ENCODE results near the gene RELN.

DNA sequence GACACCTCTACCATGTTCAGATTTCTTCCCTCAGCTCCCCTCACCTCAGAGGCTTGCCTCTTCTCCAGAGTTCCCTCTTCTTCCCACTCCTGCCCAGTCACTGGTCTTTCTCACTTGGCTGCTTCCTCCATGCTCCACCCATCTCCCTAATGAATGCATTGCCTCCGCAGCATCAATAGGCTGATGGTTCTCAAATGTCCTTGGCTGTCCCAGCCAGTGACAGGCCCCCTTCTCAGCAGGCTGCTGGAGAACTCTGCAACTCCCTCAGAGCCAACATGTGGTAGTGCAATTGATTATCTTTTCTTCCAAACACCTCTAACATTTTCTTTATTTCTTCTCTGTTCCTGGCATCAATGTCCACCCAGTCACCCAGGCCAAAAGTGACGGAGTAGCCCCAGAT is 218.2 kb downstream of the RELN start:
- TF ChIP-seq, protein P1, sequence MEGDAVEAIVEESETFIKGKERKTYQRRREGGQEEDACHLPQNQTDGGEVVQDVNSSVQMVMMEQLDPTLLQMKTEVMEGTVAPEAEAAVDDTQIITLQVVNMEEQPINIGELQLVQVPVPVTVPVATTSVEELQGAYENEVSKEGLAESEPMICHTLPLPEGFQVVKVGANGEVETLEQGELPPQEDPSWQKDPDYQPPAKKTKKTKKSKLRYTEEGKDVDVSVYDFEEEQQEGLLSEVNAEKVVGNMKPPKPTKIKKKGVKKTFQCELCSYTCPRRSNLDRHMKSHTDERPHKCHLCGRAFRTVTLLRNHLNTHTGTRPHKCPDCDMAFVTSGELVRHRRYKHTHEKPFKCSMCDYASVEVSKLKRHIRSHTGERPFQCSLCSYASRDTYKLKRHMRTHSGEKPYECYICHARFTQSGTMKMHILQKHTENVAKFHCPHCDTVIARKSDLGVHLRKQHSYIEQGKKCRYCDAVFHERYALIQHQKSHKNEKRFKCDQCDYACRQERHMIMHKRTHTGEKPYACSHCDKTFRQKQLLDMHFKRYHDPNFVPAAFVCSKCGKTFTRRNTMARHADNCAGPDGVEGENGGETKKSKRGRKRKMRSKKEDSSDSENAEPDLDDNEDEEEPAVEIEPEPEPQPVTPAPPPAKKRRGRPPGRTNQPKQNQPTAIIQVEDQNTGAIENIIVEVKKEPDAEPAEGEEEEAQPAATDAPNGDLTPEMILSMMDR (IDR thresholded peaks at IDR 0.05), result no peak
- TF ChIP-seq POLR2A (IDR thresholded peaks at IDR 0.05), result no peak

Data from thyroid gland (tissue), 4 donors.